Umbilical cord (tissue), 2 donors: ENCODE results near the gene PBX3. TPM values are rescaled to one million over a fixed set of nuclear protein-coding genes. Genes with fewer than 3 reads are reported as not detected.

Experiments
- DNase-seq: peaks from one replicate; pipeline ENCODE4 v3.0.0-alpha.2; 2015; ENCODE audit warnings: low spot score
- total RNA-seq: library from RNA; depleted of rRNA; stranded (reverse); fragments of >200 nt; gene quantifications from one replicate; pipeline ENCODE4 v1.2.3, GENCODE V29; 2014; ENCODE audit warnings: low replicate concordance; ENCODE audit not compliant: insufficient read depth

The PBX3 gene
- total RNA-seq, 1 donor from 2014 or later = 64.0 TPM

- peak; percentile 13 for DNase-seq
Observed at GRCh38 chr9:125906144-125906543, 159.0 kb downstream of the PBX3 start.

GRCh38 chr9:125906893-125907292, 159.7 kb downstream of the PBX3 start:
- no peak for DNase-seq

GRCh38 chr9:125908136-125908535, 161.0 kb downstream of the PBX3 start:
- DNase-seq = no peak

DNA sequence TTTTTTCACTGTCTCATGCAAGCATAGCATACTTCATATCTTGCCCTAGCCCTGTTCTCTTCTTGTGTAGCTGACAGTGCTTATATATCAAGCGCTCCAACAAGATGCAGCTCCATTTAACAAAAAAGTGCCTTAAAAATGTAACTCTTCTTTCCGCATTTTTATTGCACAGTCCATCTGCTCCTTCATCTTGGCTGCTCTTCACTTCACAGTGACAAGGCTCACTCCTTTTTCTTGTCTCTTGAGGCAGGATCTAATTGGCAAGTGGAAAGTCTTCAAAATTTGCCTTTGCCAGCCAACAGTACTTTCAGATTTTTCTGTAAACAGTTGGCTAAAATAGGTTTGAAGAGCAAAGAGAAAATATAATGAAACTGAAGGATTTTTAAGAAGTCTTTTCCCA, 161.8 kb downstream of the PBX3 start:
- no peak for DNase-seq

DNA sequence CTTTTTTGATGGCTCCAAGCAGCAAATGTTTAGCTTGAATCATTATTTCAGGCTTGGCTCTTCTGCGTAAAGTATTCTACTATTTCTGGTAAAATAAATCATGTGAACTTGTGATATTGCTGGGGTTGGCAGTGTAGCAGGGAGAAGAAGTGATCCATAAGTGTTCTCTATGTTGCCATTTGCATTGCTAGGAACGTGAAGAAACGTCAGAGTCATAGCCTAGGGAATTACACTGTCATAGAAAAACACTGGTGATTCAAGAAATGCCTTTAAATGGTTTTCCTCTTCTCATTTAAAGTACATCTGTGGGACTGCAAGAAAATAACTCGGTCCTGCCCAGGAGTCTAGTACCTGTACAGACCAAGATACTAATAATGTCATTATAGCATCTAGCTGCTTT, 162.3 kb downstream of the PBX3 start:
- no peak for DNase-seq

- no peak for DNase-seq
Observed at GRCh38 chr9:125910286-125910685, 163.1 kb downstream of the PBX3 start.

DNA sequence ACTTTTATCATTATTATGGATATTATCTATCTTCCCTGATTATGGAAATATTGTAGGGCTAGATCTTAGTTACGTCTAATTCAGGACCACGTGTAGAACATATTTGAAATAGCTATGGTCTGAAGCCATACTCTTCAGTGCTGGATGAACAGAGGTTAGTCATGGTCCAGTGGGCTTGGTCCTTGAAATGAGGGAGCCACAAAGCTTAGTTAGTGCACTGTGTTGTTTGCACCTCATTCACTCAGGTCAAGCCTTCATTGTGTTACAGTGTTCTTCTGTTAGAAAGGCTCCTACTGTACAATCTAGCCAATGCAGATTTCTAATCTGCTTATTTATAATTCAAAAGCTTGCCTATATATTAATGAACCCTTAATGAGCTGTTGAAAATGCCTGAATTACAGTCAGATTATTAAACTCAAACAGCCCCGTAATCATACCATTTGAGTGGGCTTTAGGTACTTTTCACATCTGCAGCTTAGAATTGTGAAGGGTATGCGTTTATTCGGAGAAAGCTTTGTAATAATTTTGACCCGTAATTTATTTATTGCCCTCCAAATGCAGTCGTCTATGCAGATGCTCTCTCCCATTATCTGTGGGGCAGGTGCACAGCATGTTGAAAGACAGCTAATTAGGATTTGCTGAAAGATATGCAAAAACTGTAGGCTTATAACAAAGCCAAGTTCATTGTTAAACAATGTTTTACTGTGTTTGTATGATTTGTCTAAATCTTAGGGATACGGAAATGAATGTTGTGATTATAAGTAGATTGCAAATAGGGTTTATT, 164.9 kb downstream of the PBX3 start:
- no peak for DNase-seq

- DNase-seq = no peak
Observed at GRCh38 chr9:125912667-125913066, 165.5 kb downstream of the PBX3 start.

- DNase-seq = no peak
Observed at GRCh38 chr9:125913551-125913950, 166.4 kb downstream of the PBX3 start.

DNA sequence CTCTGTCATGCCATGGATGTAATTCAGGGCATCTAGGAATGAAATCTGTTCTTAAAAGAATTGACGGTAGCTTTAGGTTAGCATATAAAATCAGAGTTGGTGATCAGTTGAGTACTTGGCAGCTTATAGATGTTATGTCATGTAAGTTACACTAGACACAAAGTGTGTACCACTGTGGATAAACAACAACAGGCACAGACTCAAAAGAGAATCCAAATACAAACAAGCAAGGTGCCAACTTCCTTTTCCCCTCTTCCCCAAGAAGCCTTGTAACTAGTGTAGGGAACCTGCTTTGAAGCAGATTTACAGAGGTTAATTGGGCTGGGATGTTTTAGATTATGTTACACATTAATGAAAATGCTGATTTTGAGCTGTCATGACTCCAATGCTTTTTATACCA, 167.2 kb downstream of the PBX3 start:
- no peak for DNase-seq

GRCh38 chr9:125915606-125916005, 168.4 kb downstream of the PBX3 start:
- DNase-seq = no peak

DNA sequence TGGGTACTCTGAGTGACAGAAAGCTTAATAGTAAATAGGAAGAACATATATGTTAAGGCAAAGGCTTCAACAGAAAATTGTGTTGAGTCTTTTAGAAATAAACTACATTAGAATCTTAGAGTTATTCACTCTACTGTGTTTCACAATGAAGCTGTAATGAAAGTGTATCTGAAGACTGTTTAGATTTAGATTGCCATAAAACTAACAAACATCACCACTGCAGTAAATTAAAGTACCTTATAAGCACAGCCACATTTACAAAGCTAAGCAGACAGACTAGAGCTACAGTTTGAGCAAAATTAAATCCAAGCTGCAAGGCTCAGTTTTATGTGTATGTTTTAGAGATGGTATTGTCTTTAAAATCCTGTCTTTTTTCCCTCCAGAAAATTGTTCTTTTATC, 172.4 kb downstream of the PBX3 start:
- DNase-seq = no peak

- DNase-seq = no peak
Observed at GRCh38 chr9:125920402-125920801, 173.2 kb downstream of the PBX3 start.

DNA sequence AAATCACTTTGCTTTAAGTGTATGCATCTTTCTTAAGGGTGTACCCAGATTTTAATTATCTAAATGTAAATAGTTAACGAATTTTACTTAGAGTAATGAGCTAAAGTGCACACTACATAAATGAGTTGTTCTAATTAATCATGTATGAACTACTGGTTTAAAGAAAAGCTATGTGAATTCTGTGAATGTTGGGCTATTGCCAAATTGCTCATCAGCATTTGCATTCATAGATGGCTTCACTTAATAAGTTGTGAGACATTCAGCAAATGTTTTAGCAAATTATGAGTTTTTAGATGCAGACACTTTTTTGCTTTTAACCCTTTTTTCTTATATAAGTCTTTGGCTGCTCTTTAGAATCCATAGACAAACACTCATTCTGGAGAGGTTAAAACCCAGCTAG, 175.7 kb downstream of the PBX3 start:
- DNase-seq = no peak

DNA sequence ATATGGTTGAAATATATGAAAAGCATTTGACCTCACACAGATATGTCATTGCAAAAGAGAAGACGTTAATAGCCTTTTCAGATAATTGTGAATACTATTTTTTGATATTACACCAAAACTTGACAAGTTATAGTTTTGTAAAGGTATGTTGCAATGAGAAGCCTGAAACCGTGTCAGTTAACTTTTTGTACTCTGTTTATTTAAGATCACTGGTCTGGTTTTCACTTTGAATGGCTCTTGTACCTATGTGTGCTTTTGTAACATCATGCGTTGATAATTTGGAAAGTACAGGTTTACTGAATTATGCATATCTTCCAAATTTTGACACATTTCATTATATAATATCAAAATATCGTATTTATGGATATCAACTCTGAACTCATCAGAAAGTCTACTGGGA, 177.2 kb downstream of the PBX3 start:
- DNase-seq = no peak

DNA sequence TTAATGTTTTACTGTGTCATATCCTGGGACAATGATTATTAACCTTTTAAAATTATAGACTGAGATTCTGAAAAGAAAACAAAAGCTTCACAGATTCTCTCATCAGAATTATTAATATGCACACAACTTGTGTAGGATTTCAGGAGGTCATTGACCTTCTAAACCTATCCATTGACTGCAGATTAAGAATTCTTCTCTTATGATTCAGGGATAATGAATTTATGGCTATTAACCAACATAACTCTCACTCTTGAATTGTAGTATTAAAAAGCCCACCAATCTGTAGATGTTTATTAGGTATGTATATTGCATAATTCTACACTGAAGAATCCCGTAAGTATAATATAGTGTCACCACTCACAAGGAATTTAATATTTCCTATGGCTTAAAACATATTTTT, 179.8 kb downstream of the PBX3 start:
- DNase-seq = no peak

DNA sequence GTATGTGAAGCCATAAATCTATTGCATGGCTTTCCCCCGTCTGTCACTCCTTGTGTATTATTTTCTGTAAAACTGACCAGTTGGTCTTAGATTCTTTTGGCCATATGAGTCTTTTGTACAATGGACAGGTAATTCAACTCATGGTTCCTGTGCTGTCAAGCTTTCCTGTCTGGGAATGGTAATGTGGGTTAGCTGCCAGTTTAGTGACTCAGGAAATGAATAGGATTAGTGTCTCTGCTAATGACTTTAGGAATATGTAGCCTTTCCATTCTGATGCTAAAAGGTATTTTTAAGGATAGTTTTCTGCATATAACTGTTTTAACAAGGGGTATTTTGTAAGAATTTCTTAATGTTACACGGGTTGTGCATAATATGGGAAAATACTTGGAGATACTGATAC, 182.7 kb downstream of the PBX3 start:
- DNase-seq = no peak

- no peak for DNase-seq
Observed at GRCh38 chr9:125931211-125931610, 184.0 kb downstream of the PBX3 start.

- peak; percentile 98 for DNase-seq
Observed at GRCh38 chr9:125932012-125932411, 184.8 kb downstream of the PBX3 start.

- DNase-seq = peak; percentile 11
Observed at GRCh38 chr9:125932746-125933455, 185.7 kb downstream of the PBX3 start.

DNA sequence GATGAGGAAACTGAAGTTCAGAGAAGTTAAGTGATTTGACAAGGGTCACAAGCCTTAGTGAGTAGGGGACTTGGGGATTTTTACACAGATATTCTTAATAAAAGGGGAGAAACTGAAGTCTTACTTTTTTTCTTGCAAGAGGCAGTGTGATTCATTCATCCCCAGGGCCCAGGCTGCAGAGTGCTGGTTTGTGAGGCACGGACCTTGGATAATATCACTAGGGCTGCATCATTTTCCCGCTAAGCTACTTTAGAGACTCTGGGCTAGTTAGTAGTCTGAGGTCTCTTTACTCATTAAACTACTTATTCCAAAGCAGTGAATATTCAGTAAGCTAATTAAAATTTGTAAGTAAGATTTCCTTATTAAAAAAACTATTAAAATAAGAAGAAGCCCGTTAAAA, 195.0 kb downstream of the PBX3 start:
- DNase-seq = no peak

DNA sequence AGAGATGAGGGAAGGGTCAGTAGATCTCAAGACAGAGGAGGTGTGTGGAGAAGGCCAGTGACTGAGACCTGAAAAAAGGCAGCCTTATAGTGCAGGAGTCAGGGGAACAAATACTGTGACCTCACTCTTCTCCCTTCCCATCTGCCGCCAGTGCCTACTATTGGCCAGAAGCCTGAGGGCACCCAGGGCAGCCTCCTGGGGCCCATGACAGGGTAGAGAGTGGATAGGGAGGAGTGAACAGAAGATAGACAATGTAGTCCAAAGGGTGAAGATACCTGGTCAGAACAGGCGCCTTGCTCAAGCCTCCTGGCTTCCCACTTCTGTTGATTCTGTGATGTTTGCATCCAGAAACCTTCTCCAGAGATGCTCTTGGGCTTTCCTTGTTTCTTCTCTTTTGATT, 196.7 kb downstream of the PBX3 start:
- no peak for DNase-seq

GRCh38 chr9:125946397-125946796, 199.2 kb downstream of the PBX3 start:
- no peak for DNase-seq
